H9 (cell line): ENCODE data around the gene HOXA9. TPM values are rescaled to one million over a fixed set of nuclear protein-coding genes. Genes with fewer than 3 reads are reported as not detected.

Experiments
- DNase-seq: peaks from one replicate; pipeline ENCODE4 v3.0.0-alpha.2; 2017
- H2AFZ ChIP-seq: one replicate; pipeline ENCODE4 v1.6.1; 2013; ENCODE audit warnings: mild to moderate bottlenecking, low read length, control low read depth, moderate library complexity
- H2AK5ac ChIP-seq: 2 replicates; pipeline ENCODE4 v1.6.1; 2013; ENCODE audit warnings: low read length, control low read depth, mixed read lengths; ENCODE audit not compliant: insufficient read length
- H2BK120ac ChIP-seq: one replicate; pipeline ENCODE4 v1.6.1; 2013; ENCODE audit warnings: low read depth, mild to moderate bottlenecking, low read length, control low read depth, inconsistent platforms; ENCODE audit not compliant: poor library complexity, severe bottlenecking
- H2BK12ac ChIP-seq: 2 replicates; pipeline ENCODE4 v1.6.1; 2013; ENCODE audit warnings: low read length, control low read depth, mixed read lengths, low read depth; ENCODE audit not compliant: insufficient read length
- H2BK15ac ChIP-seq: 2 replicates; pipeline ENCODE4 v1.6.1; 2013; ENCODE audit warnings: low read depth, low read length, control low read depth
- H2BK20ac ChIP-seq: one replicate; pipeline ENCODE4 v1.6.1; 2013; ENCODE audit warnings: low read depth, mild to moderate bottlenecking, low read length, control low read depth, inconsistent platforms; ENCODE audit not compliant: poor library complexity, severe bottlenecking
- H2BK5ac ChIP-seq: 2 replicates; pipeline ENCODE4 v1.6.1; 2013; ENCODE audit warnings: low read length, control low read depth, mixed read lengths; ENCODE audit not compliant: insufficient read length
- H3K14ac ChIP-seq: 2 replicates; pipeline ENCODE4 v1.6.1; 2013; ENCODE audit warnings: low read length, control low read depth; ENCODE audit not compliant: insufficient read depth
- H3K18ac ChIP-seq: 2 replicates; pipeline ENCODE4 v1.6.1; 2013; ENCODE audit warnings: low read depth, mild to moderate bottlenecking, mixed read lengths, low read length, control low read depth; ENCODE audit not compliant: insufficient read length
- H3K23ac ChIP-seq: 2 replicates; pipeline ENCODE4 v1.6.1; 2013; ENCODE audit warnings: low read length, control low read depth, mixed read lengths, low read depth; ENCODE audit not compliant: insufficient read length
- H3K23me2 ChIP-seq: 2 replicates; pipeline ENCODE4 v1.6.1; 2013; ENCODE audit warnings: low read depth, mild to moderate bottlenecking, mixed read lengths, low read length, control low read depth; ENCODE audit not compliant: insufficient read length, poor library complexity, severe bottlenecking
- H3K27ac ChIP-seq: 2 replicates; pipeline ENCODE4 v1.5.1; 2013; ENCODE audit warnings: low read length, control low read depth, mixed read lengths, low read depth; ENCODE audit not compliant: insufficient read length
- H3K27me3 ChIP-seq: 2 replicates; pipeline ENCODE4 v1.6.1; 2013; ENCODE audit warnings: low read length, control low read depth, inconsistent platforms; ENCODE audit not compliant: insufficient read depth
- H3K4ac ChIP-seq: 2 replicates; pipeline ENCODE4 v1.6.1; 2013; ENCODE audit warnings: low read depth, mild to moderate bottlenecking, control low read depth, inconsistent platforms, low read length, moderate library complexity
- H3K4me1 ChIP-seq: 2 replicates; pipeline ENCODE4 v1.6.1; 2013; ENCODE audit warnings: low read length, control low read depth, inconsistent platforms; ENCODE audit not compliant: insufficient read depth
- H3K4me2 ChIP-seq: 2 replicates; pipeline ENCODE4 v1.6.1; 2013; ENCODE audit warnings: low read length, control low read depth, mixed read lengths; ENCODE audit not compliant: insufficient read length, insufficient read depth
- H3K56ac ChIP-seq: 2 replicates; pipeline ENCODE4 v1.6.1; 2013; ENCODE audit warnings: low read depth, mild to moderate bottlenecking, mixed read lengths, low read length, control low read depth; ENCODE audit not compliant: insufficient read length
- H3K79me1 ChIP-seq: 2 replicates; pipeline ENCODE4 v1.6.1; 2013; ENCODE audit warnings: low read depth, mild to moderate bottlenecking, moderate library complexity, low read length, control low read depth, inconsistent platforms; ENCODE audit not compliant: insufficient read depth, poor library complexity, severe bottlenecking
- H3K79me2 ChIP-seq: 2 replicates; pipeline ENCODE4 v1.6.1; 2013; ENCODE audit warnings: low read length, control low read depth, inconsistent platforms; ENCODE audit not compliant: insufficient read depth
- H3K9ac ChIP-seq: 2 replicates; pipeline ENCODE4 v1.6.1; 2013; ENCODE audit warnings: low read length, control low read depth, mixed read lengths; ENCODE audit not compliant: insufficient read length; ENCODE audit errors: extremely low read depth
- H3K9me3 ChIP-seq: one replicate; pipeline ENCODE4 v1.6.1; 2013; ENCODE audit warnings: low read depth, low read length, inconsistent platforms; ENCODE audit not compliant: control insufficient read depth
- H3T11ph ChIP-seq: one replicate; pipeline ENCODE4 v1.6.1; 2013; ENCODE audit warnings: mild to moderate bottlenecking, low read length, control low read depth, inconsistent platforms
- H4K20me1 ChIP-seq: one replicate; pipeline ENCODE4 v1.6.1; 2013; ENCODE audit not compliant: control insufficient read depth, insufficient read length, insufficient read depth
- H4K5ac ChIP-seq: 2 replicates; pipeline ENCODE4 v1.6.1; 2013; ENCODE audit warnings: low read depth, mild to moderate bottlenecking, mixed read lengths, low read length, control low read depth; ENCODE audit not compliant: insufficient read length
- H4K8ac ChIP-seq: replicated peaks from 2 replicates; pipeline ENCODE4 v1.6.1; 2013; ENCODE audit warnings: low read length, control low read depth, mixed read lengths, low read depth; ENCODE audit not compliant: insufficient read length
- H4K91ac ChIP-seq: 2 replicates; pipeline ENCODE4 v1.6.1; 2013; ENCODE audit warnings: low read depth, mild to moderate bottlenecking, moderate library complexity, mixed read lengths, low read length, control low read depth; ENCODE audit not compliant: insufficient read length
- H3K27ac Mint-ChIP-seq, 3 experiments: 2 replicates in 2 of 3; 3 replicates in 1 of 3; pipeline ENCODE4 v1.8.0; 2020 to 2021; ENCODE audit warnings: mixed read lengths in 3 of 3, mild to moderate bottlenecking in 1 of 3, moderate library complexity in 1 of 3
- H3K27me3 Mint-ChIP-seq: 2 replicates; pipeline ENCODE4 v1.8.0; 2021; ENCODE audit warnings: low read depth, mild to moderate bottlenecking, moderate library complexity, mixed read lengths
- H3K36me3 Mint-ChIP-seq, 3 experiments: 2 replicates in 2 of 3; 3 replicates in 1 of 3; pipeline ENCODE4 v1.8.0; 2020 to 2021; ENCODE audit warnings: low read depth in 3 of 3, mixed read lengths in 3 of 3; ENCODE audit not compliant: insufficient read depth in 1 of 3
- H3K4me1 Mint-ChIP-seq, 2 experiments: 2 replicates each; pipeline ENCODE4 v1.8.0; 2020; ENCODE audit warnings: mixed read lengths in 2 of 2
- H3K4me3 Mint-ChIP-seq, 2 experiments: 2 replicates in 1 of 2; 3 replicates in 1 of 2; pipeline ENCODE4 v1.8.0; 2020 to 2021; ENCODE audit warnings: mild to moderate bottlenecking in 2 of 2, mixed read lengths in 2 of 2, moderate library complexity in 1 of 2
- H3K9me3 Mint-ChIP-seq, 2 experiments: 2 replicates in 1 of 2; 3 replicates in 1 of 2; pipeline ENCODE4 v1.8.0; 2020; ENCODE audit warnings: mild to moderate bottlenecking in 2 of 2, mixed read lengths in 2 of 2, moderate library complexity in 1 of 2
- WGBS: extraction: QIAGEN DNeasy Blood & Tissue Kit; methylation state at CpG from one replicate; pipeline ENCODE4 v1.1.7; 2013; ENCODE audit warnings: missing lambda C conversion rate, low lambda C conversion rate, mixed read lengths; ENCODE audit not compliant: insufficient read length; ENCODE audit errors: extremely low coverage; 5-methylcytosine and 5-hydroxymethylcytosine counted together
- total RNA-seq: library from RNA; stranded (reverse); gene quantifications from 2 replicates; pipeline ENCODE4 v1.2.1, GENCODE V29; 2021
- TF ChIP-seq, protein P1 (sequence below): fragments of 200-600 bp; sonication (generic); conservative IDR thresholded peaks from 3 replicates; pipeline ENCODE4 v1.8.0; 2021; ENCODE audit warnings: antibody characterized with exemption, mild to moderate bottlenecking

Gene HOXA9
- total RNA-seq, 1 experiment from 2014 or later: not detected

DNA sequence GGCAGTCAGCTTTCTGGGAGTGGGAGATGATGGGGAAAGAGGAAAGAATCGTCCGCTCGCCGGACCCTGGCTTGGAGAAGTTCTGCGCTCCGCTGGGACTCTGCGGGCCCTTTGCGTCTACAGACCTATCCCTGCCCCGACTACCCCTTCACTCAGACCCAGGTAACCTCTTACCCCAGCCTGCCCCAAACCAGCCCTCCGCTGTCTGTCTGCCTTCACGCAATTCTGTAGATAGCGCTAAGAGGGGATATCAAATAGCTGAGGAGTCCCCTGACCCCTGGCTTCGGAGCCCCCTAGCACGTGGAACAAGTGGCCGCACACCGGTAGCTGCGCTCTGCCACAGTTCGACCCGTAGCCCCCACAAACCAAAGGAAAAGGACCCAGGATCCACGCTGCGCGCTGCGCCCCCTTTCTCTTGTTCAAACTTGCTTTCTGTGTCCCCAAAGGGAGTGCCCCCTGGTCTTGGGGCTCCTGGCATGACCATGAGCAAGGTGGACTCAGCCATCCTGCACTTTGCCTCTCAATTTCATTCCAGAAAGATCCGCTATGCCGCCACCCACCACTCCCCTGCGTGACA lies 41.8 kb downstream of the HOXA9 start:
- H3K14ac ChIP-seq: no peak overlapping the region
- no peak overlapping the region for H3K23ac ChIP-seq
- H3K9me3 ChIP-seq: no peaks in the 10 kb centered on the region
- no peak overlapping the region for H4K8ac ChIP-seq
- no CpG with 5 or more reads among the region's 26 CpGs for WGBS
- DNase-seq: no peak
- no peaks in the 10 kb centered on the region for H3K79me2 ChIP-seq
- H3K27me3 Mint-ChIP-seq: peaks cover 100% of the 10 kb centered on the region
- H3K18ac ChIP-seq: no peak overlapping the region
- no peak overlapping the region for H2BK5ac ChIP-seq
- H3K27me3 ChIP-seq: peaks cover 100% of the 10 kb centered on the region
- H3K79me1 ChIP-seq: no peaks in the 10 kb centered on the region
- H3K9ac ChIP-seq: no peak overlapping the region
- TF ChIP-seq, protein P1, sequence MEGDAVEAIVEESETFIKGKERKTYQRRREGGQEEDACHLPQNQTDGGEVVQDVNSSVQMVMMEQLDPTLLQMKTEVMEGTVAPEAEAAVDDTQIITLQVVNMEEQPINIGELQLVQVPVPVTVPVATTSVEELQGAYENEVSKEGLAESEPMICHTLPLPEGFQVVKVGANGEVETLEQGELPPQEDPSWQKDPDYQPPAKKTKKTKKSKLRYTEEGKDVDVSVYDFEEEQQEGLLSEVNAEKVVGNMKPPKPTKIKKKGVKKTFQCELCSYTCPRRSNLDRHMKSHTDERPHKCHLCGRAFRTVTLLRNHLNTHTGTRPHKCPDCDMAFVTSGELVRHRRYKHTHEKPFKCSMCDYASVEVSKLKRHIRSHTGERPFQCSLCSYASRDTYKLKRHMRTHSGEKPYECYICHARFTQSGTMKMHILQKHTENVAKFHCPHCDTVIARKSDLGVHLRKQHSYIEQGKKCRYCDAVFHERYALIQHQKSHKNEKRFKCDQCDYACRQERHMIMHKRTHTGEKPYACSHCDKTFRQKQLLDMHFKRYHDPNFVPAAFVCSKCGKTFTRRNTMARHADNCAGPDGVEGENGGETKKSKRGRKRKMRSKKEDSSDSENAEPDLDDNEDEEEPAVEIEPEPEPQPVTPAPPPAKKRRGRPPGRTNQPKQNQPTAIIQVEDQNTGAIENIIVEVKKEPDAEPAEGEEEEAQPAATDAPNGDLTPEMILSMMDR: no peak
- H3K4me3 Mint-ChIP-seq: no peak overlapping the region
- H2AFZ ChIP-seq: no peak overlapping the region
- peaks cover 2% of the 10 kb centered on the region for H4K20me1 ChIP-seq
- H3T11ph ChIP-seq: no peak overlapping the region
- no peak overlapping the region for H3K4me2 ChIP-seq
- H3K4me1 ChIP-seq: no peaks in the 10 kb centered on the region
- no peak overlapping the region for H2BK20ac ChIP-seq
- H2AK5ac ChIP-seq: no peak overlapping the region
- no peaks in the 10 kb centered on the region for H3K23me2 ChIP-seq
- H3K4me1 Mint-ChIP-seq: peaks cover 0 to 10% of the 10 kb centered on the region in 2 experiments; a peak in 1 of 4 replicates
- H3K36me3 Mint-ChIP-seq: peaks cover 0 to 5% (median 0%) of the 10 kb centered on the region in 3 experiments; a peak in 2 of 7 replicates
- no peak overlapping the region for H3K27ac ChIP-seq
- no peak overlapping the region for H3K27ac Mint-ChIP-seq
- no peak overlapping the region for H4K91ac ChIP-seq
- H2BK12ac ChIP-seq: no peak overlapping the region
- no peak overlapping the region for H4K5ac ChIP-seq
- H3K9me3 Mint-ChIP-seq: peaks cover 9 to 13% of the 10 kb centered on the region in 2 experiments; a peak in 4 of 5 replicates
- no peak overlapping the region for H3K56ac ChIP-seq
- H2BK120ac ChIP-seq: no peak overlapping the region
- H2BK15ac ChIP-seq: no peak overlapping the region
- H3K4ac ChIP-seq: no peak overlapping the region
